ENCODE measurements around the gene DCAF8.
A peak's percentile ranks its signal among the peaks of the same experiment; 100 is the strongest.

Gene DCAF8

GRCh38 chr1:160210561-160210960 lies 51.8 kb downstream of the DCAF8 start:
- no peak for DNase-seq (ENCODE audit: low read depth)
- no peak for TF ChIP-seq CTCF (IDR thresholded peaks at IDR 0.05; ENCODE audit: low read depth, low read length, missing control alignments)
- no peak overlapping the region for H3K4me3 ChIP-seq (ENCODE audit: low read depth, low read length)

GRCh38 chr1:160209321-160210046 lies 52.9 kb downstream of the DCAF8 start:
- no peak for DNase-seq (ENCODE audit: low read depth)
- TF ChIP-seq CTCF (IDR thresholded peaks at IDR 0.05; ENCODE audit: low read depth, low read length, missing control alignments), result no peak
- no peak overlapping the region for H3K4me3 ChIP-seq (ENCODE audit: low read depth, low read length)

- H3K4me3 ChIP-seq (ENCODE audit: low read depth, low read length), result no peak overlapping the region
- no peak for DNase-seq (ENCODE audit: low read depth)
- no peak for TF ChIP-seq CTCF (IDR thresholded peaks at IDR 0.05; ENCODE audit: low read depth, low read length, missing control alignments)
These were observed 53.6 kb downstream of the DCAF8 start for GRCh38 chr1:160208557-160209320.

- H3K4me3 ChIP-seq (ENCODE audit: low read depth, low read length), result no peak overlapping the region
- DNase-seq (ENCODE audit: low read depth), result no peak
- TF ChIP-seq CTCF (IDR thresholded peaks at IDR 0.05; ENCODE audit: low read depth, low read length, missing control alignments), result no peak
These were observed 54.4 kb downstream of the DCAF8 start for GRCh38 chr1:160207771-160208556.

GRCh38 chr1:160207118-160207650 lies 55.2 kb downstream of the DCAF8 start:
- no peak overlapping the region; the same call in 1 of the 2 replicates for H3K4me3 ChIP-seq (ENCODE audit: low read depth, low read length)
- DNase-seq (ENCODE audit: low read depth), result no peak
- no peak for TF ChIP-seq CTCF (IDR thresholded peaks at IDR 0.05; ENCODE audit: low read depth, low read length, missing control alignments)

GRCh38 chr1:160206421-160207117 lies 55.8 kb downstream of the DCAF8 start:
- no peak for TF ChIP-seq CTCF (IDR thresholded peaks at IDR 0.05; ENCODE audit: low read depth, low read length, missing control alignments)
- H3K4me3 ChIP-seq (ENCODE audit: low read depth, low read length), result peak overlapping the region; percentile 90
- no peak for DNase-seq (ENCODE audit: low read depth)

Data from GM12864 (cell line).